Frontal cortex (tissue), 4 donors: ENCODE results near the gene C19orf44. TPM values are rescaled to one million over a fixed set of nuclear protein-coding genes. Genes with fewer than 3 reads are reported as not detected.
A peak's percentile ranks its signal among the peaks of the same experiment; 100 is the strongest.
"Not testable (repeated sequence)": the region's sequence is repeated elsewhere in the genome, so short reads cannot be mapped to it uniquely, and the experiment has no call there.

Experiments used
- DNase-seq, 2 donors: peaks; one replicate each; pipeline ENCODE4 v3.0.0; 2012; ENCODE audit warnings: low spot score in 2 of 2
- FAIRE-seq: peaks from 2 replicates; lab custom pipeline; 2012; peaks lifted over from hg19 to GRCh38; lab: Jason Lieb, UNC
- total RNA-seq: library from RNA; depleted of rRNA; stranded (reverse); fragments of >200 nt; gene quantifications from one replicate; pipeline ENCODE4 v1.2.3, GENCODE V29; 2014
- donor health status: control.
- donor health status: control.
- donor health status: control.

The C19orf44 gene
- total RNA-seq, 1 donor from 2014 or later, result 3.3 TPM

GRCh38 chr19:16530540-16531379 is 34.6 kb downstream of the C19orf44 start:
- FAIRE-seq (no peak), DNase-seq (no peak)

GRCh38 chr19:16531380-16531669 is 35.1 kb downstream of the C19orf44 start:
- DNase-seq (no peak), FAIRE-seq (no peak)

GRCh38 chr19:16532440-16533234 is 36.4 kb downstream of the C19orf44 start:
- DNase-seq (no peak), FAIRE-seq (no peak)

- no peak for DNase-seq
- no peak for FAIRE-seq
These were observed 39.2 kb downstream of the C19orf44 start for GRCh38 chr19:16535381-16535780.

GRCh38 chr19:16536130-16536529 is 39.9 kb downstream of the C19orf44 start:
- DNase-seq (peak in 1 of 2 donors; percentile 24), FAIRE-seq (no peak)

- FAIRE-seq (no peak), DNase-seq (peak in 1 of 2 donors; percentile 22)
These were observed 40.9 kb downstream of the C19orf44 start for GRCh38 chr19:16537111-16537510.

- DNase-seq (no peak), FAIRE-seq (no peak)
These were observed 44.8 kb downstream of the C19orf44 start for GRCh38 chr19:16540948-16541347.

GRCh38 chr19:16541526-16542044 is 45.4 kb downstream of the C19orf44 start:
- no peak for FAIRE-seq

GRCh38 chr19:16542045-16542909 is 46.1 kb downstream of the C19orf44 start, which contains the start of gene CHERP:
Gene CHERP (minus strand): TSS chr19:16542437. CDS start chr19:16542378, 59 bp downstream.
- DNase-seq (peak; percentile 96 to 97), FAIRE-seq (no peak)

More at GRCh38 chr19:16541526-16542044, 45.4 kb downstream of the C19orf44 start:
- no peak for DNase-seq

- DNase-seq (no peak), FAIRE-seq (no peak)
These were observed 46.8 kb downstream of the C19orf44 start for GRCh38 chr19:16542910-16543472.

- not testable (repeated sequence) for DNase-seq, FAIRE-seq
These were observed 47.5 kb downstream of the C19orf44 start for GRCh38 chr19:16543734-16544133.

GRCh38 chr19:16544473-16545231 is 48.5 kb downstream of the C19orf44 start:
- DNase-seq (no peak), FAIRE-seq (no peak)

- DNase-seq, result no peak
These were observed 52.8 kb downstream of the C19orf44 start for GRCh38 chr19:16548956-16549355.

GRCh38 chr19:16551902-16552301 is 55.7 kb downstream of the C19orf44 start:
- not testable (repeated sequence) for DNase-seq, FAIRE-seq

More at GRCh38 chr19:16548956-16549355, 52.8 kb downstream of the C19orf44 start:
- FAIRE-seq, result no peak

- DNase-seq (no peak), FAIRE-seq (no peak)
These were observed 58.6 kb downstream of the C19orf44 start for GRCh38 chr19:16554776-16555175.

- FAIRE-seq (no peak), DNase-seq (no peak)
These were observed 63.6 kb downstream of the C19orf44 start for GRCh38 chr19:16559780-16560276.

- FAIRE-seq (no peak), DNase-seq (no peak)
These were observed 65.2 kb downstream of the C19orf44 start for GRCh38 chr19:16561382-16561781.

- no peak for FAIRE-seq
- no peak for DNase-seq
These were observed 66.4 kb downstream of the C19orf44 start for GRCh38 chr19:16562608-16563025.
